ENCODE measurements around the gene EIF4E.
"Not testable (repeated sequence)": the region's sequence is repeated elsewhere in the genome, so short reads cannot be mapped to it uniquely, and the experiment has no call there.

EIF4E gene

GRCh38 chr4:98946359-98946758 lies 17.4 kb upstream of the EIF4E start:
- no peaks in the 10 kb centered on the region for H3K36me3 Mint-ChIP-seq
- ATAC-seq (ENCODE audit: low read depth): no peak
- no peak for DNase-seq (ENCODE audit: low spot score in 2 of 2)
- H3K27me3 Mint-ChIP-seq: no peaks in the 10 kb centered on the region
- no peaks in the 10 kb centered on the region for H3K9me3 Mint-ChIP-seq
- H3K27ac Mint-ChIP-seq: no peak overlapping the region
- H3K4me1 Mint-ChIP-seq: no peaks in the 10 kb centered on the region
- H3K4me3 Mint-ChIP-seq: no peak overlapping the region

DNA sequence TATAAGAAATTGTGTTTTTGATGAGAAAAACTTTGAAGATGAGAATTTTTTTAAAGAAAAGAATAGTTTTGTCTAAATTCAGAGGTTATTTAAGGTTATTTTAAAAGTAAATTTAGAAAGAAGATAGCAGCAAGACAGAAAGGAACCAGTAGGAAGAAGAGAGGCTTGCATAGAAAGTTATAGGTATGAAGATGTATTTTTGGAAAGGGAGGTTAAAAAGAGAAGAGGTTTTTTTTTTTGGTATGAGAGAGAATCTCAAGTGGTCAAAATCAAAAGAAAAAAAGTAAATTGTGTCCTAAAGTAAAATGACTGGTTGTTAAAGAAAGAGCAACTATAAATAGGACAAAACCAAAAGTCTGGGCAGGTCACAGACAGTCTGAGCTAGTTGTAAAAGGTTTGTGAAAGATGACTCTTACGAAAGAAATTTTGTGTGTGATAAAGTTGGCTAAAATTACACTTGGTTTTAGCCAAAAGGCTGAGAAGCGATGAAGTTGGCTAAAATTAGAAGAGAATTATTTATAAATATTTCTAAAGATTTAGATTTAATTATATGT lies 16.4 kb upstream of the EIF4E start:
- H3K36me3 Mint-ChIP-seq: no peaks in the 10 kb centered on the region
- H3K9me3 Mint-ChIP-seq: no peaks in the 10 kb centered on the region
- no peak overlapping the region for H3K27ac Mint-ChIP-seq
- no peaks in the 10 kb centered on the region for H3K4me1 Mint-ChIP-seq
- ATAC-seq (ENCODE audit: low read depth) (no peak), DNase-seq (ENCODE audit: low spot score in 2 of 2) (no peak)
- no peak overlapping the region for H3K4me3 Mint-ChIP-seq
- no peaks in the 10 kb centered on the region for H3K27me3 Mint-ChIP-seq

GRCh38 chr4:98939892-98940298 lies 11.0 kb upstream of the EIF4E start:
- peak; percentile 57 for ATAC-seq (ENCODE audit: low read depth)
- H3K4me1 Mint-ChIP-seq: no peaks in the 10 kb centered on the region
- no peaks in the 10 kb centered on the region for H3K36me3 Mint-ChIP-seq
- no peak overlapping the region for H3K27ac Mint-ChIP-seq
- H3K9me3 Mint-ChIP-seq: no peaks in the 10 kb centered on the region
- DNase-seq (ENCODE audit: low spot score in 2 of 2): peak in 1 of 2 donors; percentile 11
- no peaks in the 10 kb centered on the region for H3K27me3 Mint-ChIP-seq
- H3K4me3 Mint-ChIP-seq: no peak overlapping the region

GRCh38 chr4:98939438-98939837 lies 10.5 kb upstream of the EIF4E start:
- no peak for ATAC-seq (ENCODE audit: low read depth)
- H3K4me3 Mint-ChIP-seq: no peak overlapping the region
- H3K4me1 Mint-ChIP-seq: no peaks in the 10 kb centered on the region

GRCh38 chr4:98937986-98938720 lies 9.2 kb upstream of the EIF4E start:
- Mint-ChIP-seq H3K4me1 (peaks cover under 1% of the 10 kb centered on the region), H3K27me3 (no peaks in the 10 kb centered on the region), H3K36me3 (no peaks in the 10 kb centered on the region), H3K9me3 (no peaks in the 10 kb centered on the region), H3K27ac (no peak overlapping the region), H3K4me3 (no peak overlapping the region)
- ATAC-seq (ENCODE audit: low read depth) (no peak), DNase-seq (ENCODE audit: low spot score in 2 of 2) (no peak)

More at GRCh38 chr4:98939438-98939837, 10.5 kb upstream of the EIF4E start:
- Mint-ChIP-seq H3K27me3 (no peaks in the 10 kb centered on the region), H3K9me3 (no peaks in the 10 kb centered on the region), H3K36me3 (no peaks in the 10 kb centered on the region), H3K27ac (no peak overlapping the region)
- DNase-seq (ENCODE audit: low spot score in 2 of 2): no peak

GRCh38 chr4:98935633-98936032 lies 6.7 kb upstream of the EIF4E start:
- no peaks in the 10 kb centered on the region for H3K9me3 Mint-ChIP-seq
- H3K36me3 Mint-ChIP-seq: no peaks in the 10 kb centered on the region
- ATAC-seq (ENCODE audit: low read depth) (no peak), DNase-seq (ENCODE audit: low spot score in 2 of 2) (no peak)
- no peak overlapping the region for H3K4me3 Mint-ChIP-seq
- no peak overlapping the region for H3K27ac Mint-ChIP-seq
- peaks cover 13% of the 10 kb centered on the region for H3K4me1 Mint-ChIP-seq
- no peaks in the 10 kb centered on the region for H3K27me3 Mint-ChIP-seq

DNA sequence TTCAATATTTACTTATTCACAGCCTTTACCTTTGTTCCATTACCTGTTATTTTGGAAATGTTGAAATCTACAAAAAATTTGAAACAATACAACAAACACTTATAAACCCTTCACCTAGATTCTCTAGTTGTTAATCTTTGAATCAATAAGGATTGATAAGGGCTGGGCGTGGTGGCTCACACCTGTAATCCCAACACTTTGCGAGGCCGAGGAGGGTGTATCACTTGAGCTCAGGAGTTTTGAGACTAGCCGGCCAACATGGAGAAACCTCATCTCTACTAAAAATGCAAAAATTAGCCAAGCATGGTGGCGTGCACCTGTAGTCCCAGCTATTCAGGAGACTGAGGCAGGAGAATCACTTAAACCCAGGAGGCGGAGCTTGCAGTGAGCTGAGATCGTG lies 5.9 kb upstream of the EIF4E start:
- not testable (repeated sequence) for H3K27ac Mint-ChIP-seq; DNase-seq (ENCODE audit: low spot score in 2 of 2); H3K9me3 Mint-ChIP-seq; H3K27me3 Mint-ChIP-seq; H3K36me3 Mint-ChIP-seq; ATAC-seq (ENCODE audit: low read depth); H3K4me3 Mint-ChIP-seq
- H3K4me1 Mint-ChIP-seq: peaks cover 18% of the 10 kb centered on the region

- Mint-ChIP-seq H3K36me3 (no peaks in the 10 kb centered on the region), H3K9me3 (no peaks in the 10 kb centered on the region), H3K4me1 (peaks cover 20% of the 10 kb centered on the region), H3K27ac (peak overlapping the region; percentile 17), H3K4me3 (no peak overlapping the region), H3K27me3 (no peaks in the 10 kb centered on the region)
- DNase-seq (ENCODE audit: low spot score in 2 of 2) (no peak), ATAC-seq (ENCODE audit: low read depth) (no peak)
These were observed 3.6 kb upstream of the EIF4E start for GRCh38 chr4:98932539-98932938.

GRCh38 chr4:98930311-98930865 lies 1.5 kb upstream of the EIF4E start:
- Mint-ChIP-seq H3K36me3 (peaks cover 4% of the 10 kb centered on the region), H3K9me3 (no peaks in the 10 kb centered on the region), H3K4me3 (peak overlapping the region; percentile 94), H3K27me3 (no peaks in the 10 kb centered on the region), H3K4me1 (peaks cover 24% of the 10 kb centered on the region), H3K27ac (peak overlapping the region; percentile 90)
- ATAC-seq (ENCODE audit: low read depth) (no peak), DNase-seq (ENCODE audit: low spot score in 2 of 2) (no peak)

DNA sequence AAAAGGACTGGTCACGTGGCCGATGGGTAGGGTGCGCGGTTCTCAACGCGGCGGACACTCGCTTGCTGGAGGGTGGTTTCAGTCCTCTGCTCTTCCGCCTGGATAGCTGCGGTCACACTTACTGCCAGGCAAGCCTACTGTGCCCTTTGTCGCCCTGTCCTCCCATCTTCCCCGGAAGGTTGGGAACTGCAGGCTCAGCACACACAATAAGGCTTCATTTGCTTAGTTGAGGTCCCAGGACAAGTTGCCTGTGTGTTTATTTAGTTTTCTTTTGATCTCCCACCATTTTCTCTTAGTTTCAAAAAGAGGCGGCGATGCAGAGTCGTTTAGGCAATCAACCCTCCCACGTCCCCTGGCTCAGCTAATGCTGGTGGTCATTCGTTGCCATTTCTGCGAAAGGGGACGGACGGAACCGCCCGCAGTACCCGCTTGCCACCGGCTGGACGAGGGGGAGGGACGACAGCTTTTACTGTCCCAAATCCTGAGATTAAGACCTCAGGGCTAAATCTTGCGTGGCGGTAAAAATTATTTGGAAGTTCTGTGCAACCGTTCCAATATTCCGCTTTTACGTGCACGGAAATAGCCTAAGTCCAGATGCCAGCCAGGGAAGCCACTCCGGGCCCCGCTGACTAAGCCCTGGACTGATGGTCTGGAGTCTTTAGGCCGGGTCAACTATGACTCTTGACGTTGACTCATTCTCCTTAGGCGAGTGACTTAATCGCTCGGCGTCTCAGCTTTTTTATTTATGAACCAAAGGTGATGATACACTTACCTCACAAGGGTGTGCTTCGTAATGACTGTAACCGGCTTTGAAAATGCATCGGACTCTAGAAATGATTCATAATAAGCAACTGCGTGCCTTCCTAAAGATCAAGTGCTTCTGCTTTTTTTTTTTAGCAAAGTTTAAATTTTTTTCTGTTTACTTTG lies 671 bp upstream of the EIF4E start:
- Mint-ChIP-seq H3K9me3 (no peaks in the 10 kb centered on the region), H3K4me1 (peaks cover 24% of the 10 kb centered on the region), H3K27ac (peak overlapping the region; percentile 90), H3K36me3 (peaks cover 4% of the 10 kb centered on the region), H3K4me3 (peak overlapping the region; percentile 94), H3K27me3 (no peaks in the 10 kb centered on the region)
- DNase-seq (ENCODE audit: low spot score in 2 of 2) (peak; percentile 33 to 39), ATAC-seq (ENCODE audit: low read depth) (peak; percentile 5)

DNA sequence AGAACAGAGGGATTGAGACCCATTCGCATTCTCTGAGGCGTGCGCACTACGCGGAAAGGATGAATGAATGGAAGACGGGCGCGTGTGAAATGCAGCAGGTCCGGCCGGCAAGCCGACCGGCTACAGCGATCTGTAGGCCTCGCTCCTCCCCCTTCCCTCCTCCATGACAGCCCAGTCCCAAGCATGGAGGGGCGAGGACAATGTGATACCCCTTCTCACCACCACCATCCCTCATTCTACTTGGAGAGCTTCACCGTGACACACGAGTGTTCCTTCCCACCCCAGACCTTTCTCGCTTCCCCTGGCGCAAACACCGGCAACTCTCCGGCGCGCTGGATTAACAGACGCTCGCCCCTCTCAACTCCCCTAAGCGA lies 815 bp downstream of the EIF4E start:
- peaks cover 30% of the 10 kb centered on the region for H3K4me1 Mint-ChIP-seq
- H3K27me3 Mint-ChIP-seq: no peaks in the 10 kb centered on the region
- DNase-seq (ENCODE audit: low spot score in 2 of 2) (peak in 1 of 2 donors; percentile 29), ATAC-seq (ENCODE audit: low read depth) (peak; percentile 22)
- H3K9me3 Mint-ChIP-seq: no peaks in the 10 kb centered on the region
- H3K27ac Mint-ChIP-seq: peak overlapping the region; percentile 90
- H3K4me3 Mint-ChIP-seq: peak overlapping the region; percentile 94
- H3K36me3 Mint-ChIP-seq: peaks cover 4% of the 10 kb centered on the region

GRCh38 chr4:98926257-98926656 lies 2.7 kb downstream of the EIF4E start:
- not testable (repeated sequence) for H3K27me3 Mint-ChIP-seq; ATAC-seq (ENCODE audit: low read depth)

GRCh38 chr4:98921292-98921691 lies 7.6 kb downstream of the EIF4E start:
- ATAC-seq (ENCODE audit: low read depth): no peak
- DNase-seq (ENCODE audit: low spot score in 2 of 2): no peak
- H3K27ac Mint-ChIP-seq: no peak overlapping the region
- peaks cover 26% of the 10 kb centered on the region for H3K4me1 Mint-ChIP-seq
- H3K4me3 Mint-ChIP-seq: no peak overlapping the region
- no peaks in the 10 kb centered on the region for H3K27me3 Mint-ChIP-seq
- no peaks in the 10 kb centered on the region for H3K9me3 Mint-ChIP-seq
- peaks cover 7% of the 10 kb centered on the region for H3K36me3 Mint-ChIP-seq

More at GRCh38 chr4:98926257-98926656, 2.7 kb downstream of the EIF4E start:
- H3K4me3 Mint-ChIP-seq; H3K9me3 Mint-ChIP-seq; H3K36me3 Mint-ChIP-seq; DNase-seq (ENCODE audit: low spot score in 2 of 2): not testable (repeated sequence)
- peak overlapping the region; percentile 28 for H3K27ac Mint-ChIP-seq
- H3K4me1 Mint-ChIP-seq: peaks cover 21% of the 10 kb centered on the region

DNA sequence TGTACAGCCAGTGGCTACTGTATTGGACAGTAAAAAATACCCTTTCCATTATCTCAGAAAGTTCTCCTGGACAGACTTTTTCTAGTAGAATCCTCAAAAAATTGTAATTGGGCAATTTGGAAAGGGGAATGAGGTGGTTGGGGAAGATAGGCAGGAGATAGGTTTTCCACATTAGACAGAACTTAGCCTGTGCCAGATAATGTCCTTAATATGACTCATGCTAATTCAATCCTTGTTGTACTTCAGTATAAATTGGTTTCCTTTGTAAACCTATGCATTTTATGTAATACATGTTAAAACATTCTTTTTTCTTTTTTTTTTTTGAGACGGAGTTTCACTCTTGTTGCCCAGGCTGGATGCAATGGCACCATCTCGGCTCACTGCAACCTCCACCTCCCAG lies 8.9 kb downstream of the EIF4E start:
- Mint-ChIP-seq H3K27me3 (no peaks in the 10 kb centered on the region), H3K36me3 (peaks cover 7% of the 10 kb centered on the region), H3K4me1 (peaks cover 30% of the 10 kb centered on the region), H3K4me3 (no peak overlapping the region), H3K9me3 (no peaks in the 10 kb centered on the region), H3K27ac (no peak overlapping the region)
- no peak for ATAC-seq (ENCODE audit: low read depth)
- no peak for DNase-seq (ENCODE audit: low spot score in 2 of 2)
